Endothelial cell (in vitro differentiated cells): Measurements from ENCODE around the gene SRPX. TPM values are rescaled to one million over a fixed set of nuclear protein-coding genes. Genes with fewer than 3 reads are reported as not detected.

Experiments
- DNase-seq: peaks from one replicate; pipeline ENCODE4 v3.0.0; 2021; ENCODE audit warnings: low spot score
- H3K27ac Mint-ChIP-seq: one replicate; pipeline ENCODE4 v1.8.0; 2021; ENCODE audit warnings: mixed read lengths, inconsistent platforms; ENCODE audit not compliant: unreplicated experiment
- H3K27me3 Mint-ChIP-seq: one replicate; pipeline ENCODE4 v1.8.0; 2021; ENCODE audit warnings: mild to moderate bottlenecking, moderate library complexity, mixed read lengths, inconsistent platforms; ENCODE audit not compliant: unreplicated experiment
- H3K36me3 Mint-ChIP-seq: one replicate; pipeline ENCODE4 v1.8.0; 2021; ENCODE audit warnings: mild to moderate bottlenecking, low read depth, mixed read lengths, inconsistent platforms; ENCODE audit not compliant: unreplicated experiment
- H3K4me1 Mint-ChIP-seq: one replicate; pipeline ENCODE4 v1.8.0; 2021; ENCODE audit warnings: mild to moderate bottlenecking, mixed read lengths, inconsistent platforms; ENCODE audit not compliant: unreplicated experiment
- H3K4me3 Mint-ChIP-seq: one replicate; pipeline ENCODE4 v1.8.0; 2021; ENCODE audit warnings: mild to moderate bottlenecking, mixed read lengths, inconsistent platforms; ENCODE audit not compliant: unreplicated experiment
- H3K9me3 Mint-ChIP-seq: one replicate; pipeline ENCODE4 v1.8.0; 2021; ENCODE audit warnings: mixed read lengths, inconsistent platforms; ENCODE audit not compliant: unreplicated experiment
- total RNA-seq: library from RNA; stranded (reverse); fragmentation: NEBNext Ultra II Directional; extraction: Animal tissue kit (Norgen Biotek cat#: 25700); gene quantifications from one replicate; pipeline ENCODE4 v1.2.1, GENCODE V29; 2021; ENCODE audit not compliant: unreplicated experiment
- TF ChIP-seq, protein P1 (sequence below): fragments of 200-600 bp; sonication (generic); IDR thresholded peaks from one replicate; pipeline ENCODE4 v1.5.0; 2021; ENCODE audit warnings: antibody characterized with exemption; ENCODE audit not compliant: unreplicated experiment

The SRPX gene
- total RNA-seq, 1 donor from 2014 or later = 23.8 TPM

DNA sequence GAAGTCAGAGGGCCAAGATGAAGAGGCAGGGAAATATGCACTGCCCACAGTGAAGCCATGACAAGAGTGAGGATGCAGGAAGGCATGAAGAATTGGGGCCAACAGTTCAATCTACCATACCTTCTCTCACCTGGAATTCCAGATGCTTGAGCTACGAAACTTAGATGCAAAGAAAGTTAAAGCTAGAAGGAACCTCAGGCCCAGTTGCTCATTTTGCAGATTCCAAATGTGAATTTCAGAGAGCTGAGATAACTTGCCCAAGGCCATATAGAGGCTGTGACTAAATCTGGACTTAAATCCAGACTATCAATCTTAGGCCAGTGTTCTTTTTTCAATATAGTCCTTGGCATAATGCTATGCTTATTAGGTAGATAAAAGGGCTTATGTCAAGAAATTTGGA lies 92.7 kb downstream of the SRPX start:
- TF ChIP-seq, protein P1, sequence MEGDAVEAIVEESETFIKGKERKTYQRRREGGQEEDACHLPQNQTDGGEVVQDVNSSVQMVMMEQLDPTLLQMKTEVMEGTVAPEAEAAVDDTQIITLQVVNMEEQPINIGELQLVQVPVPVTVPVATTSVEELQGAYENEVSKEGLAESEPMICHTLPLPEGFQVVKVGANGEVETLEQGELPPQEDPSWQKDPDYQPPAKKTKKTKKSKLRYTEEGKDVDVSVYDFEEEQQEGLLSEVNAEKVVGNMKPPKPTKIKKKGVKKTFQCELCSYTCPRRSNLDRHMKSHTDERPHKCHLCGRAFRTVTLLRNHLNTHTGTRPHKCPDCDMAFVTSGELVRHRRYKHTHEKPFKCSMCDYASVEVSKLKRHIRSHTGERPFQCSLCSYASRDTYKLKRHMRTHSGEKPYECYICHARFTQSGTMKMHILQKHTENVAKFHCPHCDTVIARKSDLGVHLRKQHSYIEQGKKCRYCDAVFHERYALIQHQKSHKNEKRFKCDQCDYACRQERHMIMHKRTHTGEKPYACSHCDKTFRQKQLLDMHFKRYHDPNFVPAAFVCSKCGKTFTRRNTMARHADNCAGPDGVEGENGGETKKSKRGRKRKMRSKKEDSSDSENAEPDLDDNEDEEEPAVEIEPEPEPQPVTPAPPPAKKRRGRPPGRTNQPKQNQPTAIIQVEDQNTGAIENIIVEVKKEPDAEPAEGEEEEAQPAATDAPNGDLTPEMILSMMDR = no peak
- no peak for DNase-seq
- H3K27me3 Mint-ChIP-seq = no peaks in the 10 kb centered on the region
- H3K4me1 Mint-ChIP-seq = no peaks in the 10 kb centered on the region
- H3K4me3 Mint-ChIP-seq = no peak overlapping the region
- no peak overlapping the region for H3K27ac Mint-ChIP-seq
- H3K9me3 Mint-ChIP-seq = no peaks in the 10 kb centered on the region
- no peaks in the 10 kb centered on the region for H3K36me3 Mint-ChIP-seq

DNA sequence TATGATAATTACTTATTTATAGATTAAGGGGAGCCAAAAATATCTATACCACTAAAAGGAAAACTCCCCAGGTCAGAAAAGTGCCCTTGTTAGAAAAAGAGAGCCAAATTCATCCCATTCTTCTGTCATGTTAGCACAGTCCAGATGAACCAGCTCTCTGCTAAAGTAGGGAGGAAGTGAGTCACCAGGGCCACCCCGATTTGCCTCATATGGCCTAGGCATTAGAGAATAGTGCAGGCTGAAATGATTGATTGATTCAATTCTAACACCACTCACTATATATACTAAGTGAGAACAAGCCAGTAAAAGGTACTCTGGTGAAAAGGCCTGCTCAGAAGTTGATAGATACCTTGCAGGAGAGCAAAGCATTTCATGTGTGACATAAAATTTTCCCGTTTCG lies 94.5 kb downstream of the SRPX start:
- Mint-ChIP-seq H3K27ac (no peak overlapping the region), H3K9me3 (no peaks in the 10 kb centered on the region), H3K36me3 (no peaks in the 10 kb centered on the region), H3K4me3 (no peak overlapping the region), H3K4me1 (no peaks in the 10 kb centered on the region), H3K27me3 (no peaks in the 10 kb centered on the region)
- TF ChIP-seq, protein P1 = no peak
- DNase-seq = no peak

DNA sequence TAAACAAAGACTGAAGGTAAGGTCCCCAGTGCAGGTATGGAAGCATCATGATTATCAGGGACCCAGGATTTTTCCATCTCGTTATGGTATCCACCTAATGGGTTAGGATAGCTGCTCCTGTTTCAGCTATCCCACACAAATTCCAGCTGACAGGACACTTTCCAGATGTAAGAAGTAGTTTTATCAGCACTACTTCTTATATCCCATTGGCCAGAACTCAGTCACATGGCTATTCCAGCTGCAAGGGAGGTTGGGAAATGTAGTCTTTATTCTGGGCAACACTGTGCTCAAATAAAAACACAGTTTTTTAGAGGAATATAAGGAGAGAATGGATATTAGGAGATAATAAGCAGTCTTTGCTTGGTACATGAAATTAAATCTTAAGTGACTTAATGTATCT lies 96.7 kb downstream of the SRPX start:
- Mint-ChIP-seq H3K9me3 (no peaks in the 10 kb centered on the region), H3K27me3 (no peaks in the 10 kb centered on the region), H3K36me3 (no peaks in the 10 kb centered on the region), H3K27ac (no peak overlapping the region), H3K4me1 (no peaks in the 10 kb centered on the region), H3K4me3 (no peak overlapping the region)
- no peak for DNase-seq
- TF ChIP-seq, protein P1 = no peak

DNA sequence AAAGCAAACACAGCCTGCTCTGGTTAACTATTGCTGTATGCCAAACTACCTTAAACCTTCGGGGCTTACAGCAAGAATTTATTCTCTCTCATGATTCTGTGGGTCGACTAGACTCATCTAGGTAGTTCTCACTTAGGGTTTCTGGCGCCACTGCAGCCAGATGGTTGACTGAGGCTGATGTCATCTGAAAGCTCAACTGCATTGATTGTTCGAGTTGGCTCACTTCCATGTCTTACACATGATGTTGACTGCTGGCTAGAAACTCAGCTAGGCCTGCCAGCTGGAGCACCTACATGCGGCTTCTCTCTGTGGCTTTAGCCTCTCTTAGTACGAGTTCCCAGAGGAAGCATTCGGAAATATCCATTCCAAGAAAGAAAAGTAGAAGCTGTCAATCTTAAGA lies 103.2 kb downstream of the SRPX start:
- Mint-ChIP-seq H3K36me3 (no peaks in the 10 kb centered on the region), H3K4me3 (no peak overlapping the region), H3K27me3 (peaks cover 2% of the 10 kb centered on the region), H3K4me1 (no peaks in the 10 kb centered on the region), H3K9me3 (no peaks in the 10 kb centered on the region), H3K27ac (no peak overlapping the region)
- TF ChIP-seq, protein P1 = no peak
- no peak for DNase-seq

DNA sequence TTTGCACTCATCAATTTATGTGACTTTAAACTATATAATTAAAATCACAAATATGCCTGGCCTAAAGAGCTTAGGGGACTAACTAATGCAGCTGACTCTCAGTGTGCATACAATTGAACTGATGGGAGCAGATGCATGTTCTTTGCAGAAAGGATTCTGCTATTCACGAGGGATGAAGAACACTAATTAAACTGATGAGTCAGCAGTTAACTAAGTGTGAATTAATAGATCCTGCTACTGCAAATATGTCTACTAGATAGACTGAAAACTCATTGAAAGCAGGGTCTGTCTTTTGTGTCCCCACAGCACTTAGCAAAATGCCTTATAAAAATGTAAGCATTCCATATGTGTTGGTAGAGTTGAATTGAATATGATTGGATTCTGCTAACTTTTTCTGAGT lies 104.0 kb downstream of the SRPX start:
- Mint-ChIP-seq H3K36me3 (no peaks in the 10 kb centered on the region), H3K27me3 (peaks cover 2% of the 10 kb centered on the region), H3K4me1 (no peaks in the 10 kb centered on the region), H3K9me3 (no peaks in the 10 kb centered on the region), H3K27ac (no peak overlapping the region), H3K4me3 (no peak overlapping the region)
- TF ChIP-seq, protein P1 = no peak
- DNase-seq = no peak
